GM23248 (cell line): ENCODE measurements around the gene PLCB1.

ENCODE experiments used
- EZH2 ChIP-seq: fragments of 200-600 bp; sonication (generic); IDR thresholded peaks from 2 replicates; pipeline ENCODE4 v1.6.1; 2018; ENCODE audit warnings: antibody characterized with exemption, mild to moderate bottlenecking; ENCODE audit not compliant: insufficient read depth, poor library complexity, severe bottlenecking
- EZH2phosphoT487 ChIP-seq: fragments of 200-600 bp; sonication (generic); IDR thresholded peaks from 2 replicates; pipeline ENCODE4 v1.6.1; 2018; ENCODE audit warnings: antibody characterized with exemption, moderate library complexity, mild to moderate bottlenecking, low read depth; ENCODE audit not compliant: insufficient read depth

DNA sequence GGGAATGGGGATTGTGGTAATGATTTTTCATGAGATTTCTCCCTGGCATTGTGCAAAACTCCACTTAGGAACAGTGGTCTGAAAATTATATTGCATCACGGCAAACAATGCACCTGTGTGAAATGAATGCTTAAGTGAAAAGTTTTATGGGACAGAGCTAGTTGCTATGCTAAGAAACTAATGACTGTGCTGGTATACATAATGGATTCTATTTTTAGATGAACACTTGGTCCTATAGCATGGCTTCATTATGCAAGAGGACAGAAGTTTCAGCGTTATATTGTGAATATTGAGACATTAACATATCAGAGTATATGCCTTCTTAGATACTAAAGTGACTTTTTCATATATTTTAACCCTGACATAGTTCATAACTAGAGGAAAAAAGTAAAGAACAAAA is 30.5 kb downstream of the PLCB1 start:
- no peak for TF ChIP-seq EZH2
- TF ChIP-seq EZH2phosphoT487: no peak
